HEK293 (cell line): ENCODE data around the gene DCAF6.
A peak's percentile ranks its signal among the peaks of the same experiment; 100 is the strongest.

Experiments
- CTCF ChIA-PET: fragments of 350-600 bp; formaldehyde crosslinking; extraction: SDS; loops from one replicate; lab custom pipeline; 2021; ENCODE audit warnings: antibody characterized with exemption; lab: Yijun Ruan, JAX
- POLR2A ChIA-PET: fragments of 300-600 bp; formaldehyde crosslinking; extraction: SDS; loops from one replicate; lab custom pipeline; 2020; ENCODE audit warnings: antibody characterized with exemption, inconsistent platforms; lab: Yijun Ruan, JAX
- H3K27ac ChIP-seq: fragments of 200-500 bp; sonication (Bioruptor generic); 2 replicates; pipeline ENCODE4 v1.5.1; 2014; ENCODE audit warnings: low read depth, low read length, control low read depth, inconsistent platforms; ENCODE audit errors: extremely low read depth
- H3K36me3 ChIP-seq, 2 experiments: fragments of 200-500 bp in 1 of 2; sonication (Bioruptor generic) in 1 of 2; 1 replicate in 1 of 2; 2 replicates in 1 of 2; pipeline ENCODE4 v1.5.1; 2014 to 2017; ENCODE audit warnings: inconsistent platforms in 2 of 2, low read length in 2 of 2; ENCODE audit not compliant: control insufficient read depth in 2 of 2, insufficient read depth in 1 of 2
- H3K4me1 ChIP-seq: fragments of 200-500 bp; sonication (Bioruptor generic); 2 replicates; pipeline ENCODE4 v1.5.1; 2014; ENCODE audit warnings: mild to moderate bottlenecking, low read length, inconsistent platforms; ENCODE audit not compliant: control insufficient read depth, insufficient read depth
- H3K4me3 ChIP-seq: 2 replicates; pipeline ENCODE4 v1.5.1; 2011; ENCODE audit warnings: low read depth, mild to moderate bottlenecking, control low read depth, low read length, moderate library complexity
- H3K9me3 ChIP-seq: fragments of 200-500 bp; sonication (Bioruptor generic); 2 replicates; pipeline ENCODE4 v1.5.1; 2014; ENCODE audit warnings: low read depth, low read length, inconsistent platforms; ENCODE audit not compliant: control insufficient read depth, insufficient read depth
- EGR2 ChIP-seq: fragments of 450-650 bp; formaldehyde crosslinking; IDR thresholded peaks from 2 replicates; pipeline ENCODE4 v1.5.1; 2016; ENCODE audit warnings: low read depth, missing biosample characterization, missing genetic modification characterization
- GLIS1 ChIP-seq: fragments of 450-650 bp; formaldehyde crosslinking; IDR thresholded peaks from 2 replicates; pipeline ENCODE4 v1.5.1; 2016; ENCODE audit warnings: missing biosample characterization, missing genetic modification characterization
- OVOL3 ChIP-seq: fragments of 450-650 bp; formaldehyde crosslinking; IDR thresholded peaks from 2 replicates; pipeline ENCODE4 v1.5.1; 2016; ENCODE audit warnings: missing biosample characterization, missing genetic modification characterization
- PRDM6 ChIP-seq: fragments of 450-650 bp; formaldehyde crosslinking; IDR thresholded peaks from 2 replicates; pipeline ENCODE4 v1.5.1; 2017; ENCODE audit warnings: missing biosample characterization, missing genetic modification characterization
- REPIN1 ChIP-seq: fragments of 450-650 bp; formaldehyde crosslinking; IDR thresholded peaks from 2 replicates; pipeline ENCODE4 v1.5.1; 2017; ENCODE audit warnings: missing biosample characterization, missing genetic modification characterization, low read depth
- ZFHX2 ChIP-seq: fragments of 450-650 bp; formaldehyde crosslinking; conservative IDR thresholded peaks from 2 replicates; pipeline ENCODE4 v1.5.1; 2016; ENCODE audit warnings: missing biosample characterization, missing genetic modification characterization
- ZFP69B ChIP-seq: fragments of 450-650 bp; formaldehyde crosslinking; IDR thresholded peaks from 2 replicates; pipeline ENCODE4 v1.5.1; 2016; ENCODE audit warnings: missing biosample characterization, missing genetic modification characterization
- ZNF10 ChIP-seq: fragments of 450-650 bp; formaldehyde crosslinking; IDR thresholded peaks from 2 replicates; pipeline ENCODE4 v1.5.1; 2017; ENCODE audit warnings: missing biosample characterization, missing genetic modification characterization
- ZNF114 ChIP-seq: fragments of 450-650 bp; formaldehyde crosslinking; IDR thresholded peaks from 2 replicates; pipeline ENCODE4 v1.5.0; 2017; ENCODE audit warnings: missing biosample characterization, missing genetic modification characterization
- ZNF155 ChIP-seq: fragments of 450-650 bp; formaldehyde crosslinking; IDR thresholded peaks from 2 replicates; pipeline ENCODE4 v1.5.1; 2016; ENCODE audit warnings: missing biosample characterization, missing genetic modification characterization
- ZNF302 ChIP-seq: fragments of 450-650 bp; formaldehyde crosslinking; IDR thresholded peaks from 2 replicates; pipeline ENCODE4 v1.5.1; 2016; ENCODE audit warnings: missing biosample characterization, missing genetic modification characterization, low read depth
- ZNF585B ChIP-seq: fragments of 450-650 bp; formaldehyde crosslinking; IDR thresholded peaks from 2 replicates; pipeline ENCODE4 v1.5.1; 2016; ENCODE audit warnings: missing biosample characterization, missing genetic modification characterization
- ZNF701 ChIP-seq: fragments of 450-650 bp; formaldehyde crosslinking; IDR thresholded peaks from 2 replicates; pipeline ENCODE4 v1.5.1; 2016; ENCODE audit warnings: missing biosample characterization, missing genetic modification characterization
- TF ChIP-seq, protein P1 (sequence below): fragments of 450-650 bp; formaldehyde crosslinking; IDR thresholded peaks from 2 replicates; pipeline ENCODE4 v1.5.1; 2016; ENCODE audit warnings: missing biosample characterization, missing genetic modification characterization
- TF ChIP-seq, protein P2 (sequence below): fragments of 450-650 bp; formaldehyde crosslinking; IDR thresholded peaks from 2 replicates; pipeline ENCODE4 v1.5.1; 2016; ENCODE audit warnings: missing biosample characterization, missing genetic modification characterization, low read depth
- TF ChIP-seq, protein P3 (sequence below): fragments of 450-650 bp; formaldehyde crosslinking; IDR thresholded peaks from 2 replicates; pipeline ENCODE4 v1.5.1; 2016; ENCODE audit warnings: missing biosample characterization, missing genetic modification characterization, borderline replicate concordance
- TF ChIP-seq, protein P4 (sequence below): fragments of 450-650 bp; formaldehyde crosslinking; IDR thresholded peaks from 2 replicates; pipeline ENCODE4 v1.5.1; 2016; ENCODE audit warnings: missing biosample characterization, missing genetic modification characterization

Gene DCAF6

GRCh38 chr1:168085401-168085872 is 149.0 kb downstream of the DCAF6 start:
- peaks cover 0 to 46% of the 10 kb centered on the region in 2 experiments; a peak in 1 of 3 replicates for H3K36me3 ChIP-seq
- no peaks in the 10 kb centered on the region for H3K4me1 ChIP-seq
- no peak overlapping the region for H3K4me3 ChIP-seq
- ChIA-PET POLR2A (no interaction called here), CTCF (interaction anchor here (0.5 to 4.2 kb wide), 16 partner anchors 7 to 949 kb away, joined by 3 to 55 read pairs (median 4); partner anchors contain the start of genes DCAF6 and GPR161)
- H3K27ac ChIP-seq: no peak overlapping the region
- no peaks in the 10 kb centered on the region for H3K9me3 ChIP-seq
- TF ChIP-seq ZFHX2 (tag by site-specific recombination) (no peak), OVOL3 (tag by site-specific recombination) (no peak)
- TF ChIP-seq, all 188 proteins: peak for 0

DNA sequence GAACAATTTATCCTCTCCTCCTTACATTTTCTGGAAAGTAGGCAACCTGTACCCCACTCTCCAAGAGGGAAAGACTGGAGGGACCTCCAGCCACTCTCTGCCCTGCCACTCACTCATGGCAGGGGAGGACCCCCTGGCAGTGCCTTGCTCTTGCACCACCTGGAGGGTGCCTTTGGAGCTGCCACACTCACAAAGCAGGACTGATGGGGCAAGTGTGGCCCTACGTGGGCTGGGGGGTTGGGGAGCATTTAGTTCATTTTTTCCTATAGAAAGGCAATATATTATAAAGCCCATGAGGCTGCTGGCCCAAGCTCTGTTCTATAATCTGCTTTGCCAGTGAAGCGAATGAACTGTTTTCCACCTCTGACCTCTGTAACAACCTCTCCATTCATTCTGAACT is 150.0 kb downstream of the DCAF6 start:
- H3K4me1 ChIP-seq: no peaks in the 10 kb centered on the region
- no peak overlapping the region for H3K27ac ChIP-seq
- POLR2A ChIA-PET: no interaction called here
- no peaks in the 10 kb centered on the region for H3K9me3 ChIP-seq
- CTCF ChIA-PET: interaction anchor here (0.6 to 1.6 kb wide), 4 partner anchors 9 to 150 kb away, joined by 3 to 4 read pairs (median 3); partner anchors contain the start of gene DCAF6
- H3K4me3 ChIP-seq: no peak overlapping the region
- peaks cover 0 to 47% of the 10 kb centered on the region in 2 experiments; a peak in 1 of 3 replicates for H3K36me3 ChIP-seq
- no peak for TF ChIP-seq ZNF585B (tag by site-specific recombination)
- TF ChIP-seq GLIS1 (tag by site-specific recombination): peak; percentile 56
- TF ChIP-seq, protein P1, sequence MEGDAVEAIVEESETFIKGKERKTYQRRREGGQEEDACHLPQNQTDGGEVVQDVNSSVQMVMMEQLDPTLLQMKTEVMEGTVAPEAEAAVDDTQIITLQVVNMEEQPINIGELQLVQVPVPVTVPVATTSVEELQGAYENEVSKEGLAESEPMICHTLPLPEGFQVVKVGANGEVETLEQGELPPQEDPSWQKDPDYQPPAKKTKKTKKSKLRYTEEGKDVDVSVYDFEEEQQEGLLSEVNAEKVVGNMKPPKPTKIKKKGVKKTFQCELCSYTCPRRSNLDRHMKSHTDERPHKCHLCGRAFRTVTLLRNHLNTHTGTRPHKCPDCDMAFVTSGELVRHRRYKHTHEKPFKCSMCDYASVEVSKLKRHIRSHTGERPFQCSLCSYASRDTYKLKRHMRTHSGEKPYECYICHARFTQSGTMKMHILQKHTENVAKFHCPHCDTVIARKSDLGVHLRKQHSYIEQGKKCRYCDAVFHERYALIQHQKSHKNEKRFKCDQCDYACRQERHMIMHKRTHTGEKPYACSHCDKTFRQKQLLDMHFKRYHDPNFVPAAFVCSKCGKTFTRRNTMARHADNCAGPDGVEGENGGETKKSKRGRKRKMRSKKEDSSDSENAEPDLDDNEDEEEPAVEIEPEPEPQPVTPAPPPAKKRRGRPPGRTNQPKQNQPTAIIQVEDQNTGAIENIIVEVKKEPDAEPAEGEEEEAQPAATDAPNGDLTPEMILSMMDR (tag by site-specific recombination): 0 out of 2 replicates have a peak, but pooled peaks have one; percentile 12
- no peak for TF ChIP-seq ZNF10 (tag by site-specific recombination)

- no peak overlapping the region for H3K4me3 ChIP-seq
- POLR2A ChIA-PET: no interaction called here
- no peak overlapping the region for H3K27ac ChIP-seq
- peaks cover 0 to 44% of the 10 kb centered on the region in 2 experiments; a peak in 1 of 3 replicates for H3K36me3 ChIP-seq
- no peaks in the 10 kb centered on the region for H3K4me1 ChIP-seq
- CTCF ChIA-PET: interaction anchor here (1.0 kb wide), 1 partner anchor 255 kb away, joined by 5 read pairs; no protein-coding TSS in a partner anchor
- no peaks in the 10 kb centered on the region for H3K9me3 ChIP-seq
- TF ChIP-seq, protein P2, sequence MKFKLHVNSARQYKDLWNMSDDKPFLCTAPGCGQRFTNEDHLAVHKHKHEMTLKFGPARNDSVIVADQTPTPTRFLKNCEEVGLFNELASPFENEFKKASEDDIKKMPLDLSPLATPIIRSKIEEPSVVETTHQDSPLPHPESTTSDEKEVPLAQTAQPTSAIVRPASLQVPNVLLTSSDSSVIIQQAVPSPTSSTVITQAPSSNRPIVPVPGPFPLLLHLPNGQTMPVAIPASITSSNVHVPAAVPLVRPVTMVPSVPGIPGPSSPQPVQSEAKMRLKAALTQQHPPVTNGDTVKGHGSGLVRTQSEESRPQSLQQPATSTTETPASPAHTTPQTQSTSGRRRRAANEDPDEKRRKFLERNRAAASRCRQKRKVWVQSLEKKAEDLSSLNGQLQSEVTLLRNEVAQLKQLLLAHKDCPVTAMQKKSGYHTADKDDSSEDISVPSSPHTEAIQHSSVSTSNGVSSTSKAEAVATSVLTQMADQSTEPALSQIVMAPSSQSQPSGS (tag by site-specific recombination): no peak
- TF ChIP-seq EGR2 (no peak), ZFP69B (tag by site-specific recombination) (no peak), REPIN1 (tag by site-specific recombination) (no peak), PRDM6 (tag by site-specific recombination) (no peak), ZNF114 (no peak), ZNF302 (no peak), ZNF701 (no peak), GLIS1 (tag by site-specific recombination) (no peak), ZNF155 (tag by site-specific recombination) (no peak)
- TF ChIP-seq, protein P3, sequence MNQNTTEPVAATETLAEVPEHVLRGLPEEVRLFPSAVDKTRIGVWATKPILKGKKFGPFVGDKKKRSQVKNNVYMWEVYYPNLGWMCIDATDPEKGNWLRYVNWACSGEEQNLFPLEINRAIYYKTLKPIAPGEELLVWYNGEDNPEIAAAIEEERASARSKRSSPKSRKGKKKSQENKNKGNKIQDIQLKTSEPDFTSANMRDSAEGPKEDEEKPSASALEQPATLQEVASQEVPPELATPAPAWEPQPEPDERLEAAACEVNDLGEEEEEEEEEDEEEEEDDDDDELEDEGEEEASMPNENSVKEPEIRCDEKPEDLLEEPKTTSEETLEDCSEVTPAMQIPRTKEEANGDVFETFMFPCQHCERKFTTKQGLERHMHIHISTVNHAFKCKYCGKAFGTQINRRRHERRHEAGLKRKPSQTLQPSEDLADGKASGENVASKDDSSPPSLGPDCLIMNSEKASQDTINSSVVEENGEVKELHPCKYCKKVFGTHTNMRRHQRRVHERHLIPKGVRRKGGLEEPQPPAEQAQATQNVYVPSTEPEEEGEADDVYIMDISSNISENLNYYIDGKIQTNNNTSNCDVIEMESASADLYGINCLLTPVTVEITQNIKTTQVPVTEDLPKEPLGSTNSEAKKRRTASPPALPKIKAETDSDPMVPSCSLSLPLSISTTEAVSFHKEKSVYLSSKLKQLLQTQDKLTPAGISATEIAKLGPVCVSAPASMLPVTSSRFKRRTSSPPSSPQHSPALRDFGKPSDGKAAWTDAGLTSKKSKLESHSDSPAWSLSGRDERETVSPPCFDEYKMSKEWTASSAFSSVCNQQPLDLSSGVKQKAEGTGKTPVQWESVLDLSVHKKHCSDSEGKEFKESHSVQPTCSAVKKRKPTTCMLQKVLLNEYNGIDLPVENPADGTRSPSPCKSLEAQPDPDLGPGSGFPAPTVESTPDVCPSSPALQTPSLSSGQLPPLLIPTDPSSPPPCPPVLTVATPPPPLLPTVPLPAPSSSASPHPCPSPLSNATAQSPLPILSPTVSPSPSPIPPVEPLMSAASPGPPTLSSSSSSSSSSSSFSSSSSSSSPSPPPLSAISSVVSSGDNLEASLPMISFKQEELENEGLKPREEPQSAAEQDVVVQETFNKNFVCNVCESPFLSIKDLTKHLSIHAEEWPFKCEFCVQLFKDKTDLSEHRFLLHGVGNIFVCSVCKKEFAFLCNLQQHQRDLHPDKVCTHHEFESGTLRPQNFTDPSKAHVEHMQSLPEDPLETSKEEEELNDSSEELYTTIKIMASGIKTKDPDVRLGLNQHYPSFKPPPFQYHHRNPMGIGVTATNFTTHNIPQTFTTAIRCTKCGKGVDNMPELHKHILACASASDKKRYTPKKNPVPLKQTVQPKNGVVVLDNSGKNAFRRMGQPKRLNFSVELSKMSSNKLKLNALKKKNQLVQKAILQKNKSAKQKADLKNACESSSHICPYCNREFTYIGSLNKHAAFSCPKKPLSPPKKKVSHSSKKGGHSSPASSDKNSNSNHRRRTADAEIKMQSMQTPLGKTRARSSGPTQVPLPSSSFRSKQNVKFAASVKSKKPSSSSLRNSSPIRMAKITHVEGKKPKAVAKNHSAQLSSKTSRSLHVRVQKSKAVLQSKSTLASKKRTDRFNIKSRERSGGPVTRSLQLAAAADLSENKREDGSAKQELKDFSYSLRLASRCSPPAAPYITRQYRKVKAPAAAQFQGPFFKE: no peak
- TF ChIP-seq, protein P4, sequence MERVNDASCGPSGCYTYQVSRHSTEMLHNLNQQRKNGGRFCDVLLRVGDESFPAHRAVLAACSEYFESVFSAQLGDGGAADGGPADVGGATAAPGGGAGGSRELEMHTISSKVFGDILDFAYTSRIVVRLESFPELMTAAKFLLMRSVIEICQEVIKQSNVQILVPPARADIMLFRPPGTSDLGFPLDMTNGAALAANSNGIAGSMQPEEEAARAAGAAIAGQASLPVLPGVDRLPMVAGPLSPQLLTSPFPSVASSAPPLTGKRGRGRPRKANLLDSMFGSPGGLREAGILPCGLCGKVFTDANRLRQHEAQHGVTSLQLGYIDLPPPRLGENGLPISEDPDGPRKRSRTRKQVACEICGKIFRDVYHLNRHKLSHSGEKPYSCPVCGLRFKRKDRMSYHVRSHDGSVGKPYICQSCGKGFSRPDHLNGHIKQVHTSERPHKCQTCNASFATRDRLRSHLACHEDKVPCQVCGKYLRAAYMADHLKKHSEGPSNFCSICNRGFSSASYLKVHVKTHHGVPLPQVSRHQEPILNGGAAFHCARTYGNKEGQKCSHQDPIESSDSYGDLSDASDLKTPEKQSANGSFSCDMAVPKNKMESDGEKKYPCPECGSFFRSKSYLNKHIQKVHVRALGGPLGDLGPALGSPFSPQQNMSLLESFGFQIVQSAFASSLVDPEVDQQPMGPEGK: no peak
- TF ChIP-seq, all 188 proteins: peak for 0
These were observed 151.2 kb downstream of the DCAF6 start for GRCh38 chr1:168087696-168088095.
